Upper lobe of left lung (tissue), 4 donors: ENCODE data around the gene APOL2.

Experiments
- POLR2A ChIP-seq, 4 donors: fragments of 450-650 bp; IDR thresholded peaks; one replicate each; pipeline ENCODE4 v1.5.1; 2016 to 2017; ENCODE audit warnings: antibody characterized with exemption in 4 of 4, mild to moderate bottlenecking in 2 of 4
- POLR2AphosphoS5 ChIP-seq, 2 donors: sonication (generic); formaldehyde crosslinking; IDR thresholded peaks; one replicate each; pipeline ENCODE4 v1.5.1; 2017; ENCODE audit warnings: antibody characterized with exemption in 2 of 2
- TF ChIP-seq, protein P1 (sequence below), 6 experiments: fragments of 450-650 bp in 4 of 6; fragments of 200-600 bp in 2 of 6; sonication (generic) in 2 of 6; IDR thresholded peaks; one replicate each; pipeline ENCODE4 v1.5.1; 2016 to 2019; ENCODE audit warnings: antibody characterized with exemption in 6 of 6

DNA sequence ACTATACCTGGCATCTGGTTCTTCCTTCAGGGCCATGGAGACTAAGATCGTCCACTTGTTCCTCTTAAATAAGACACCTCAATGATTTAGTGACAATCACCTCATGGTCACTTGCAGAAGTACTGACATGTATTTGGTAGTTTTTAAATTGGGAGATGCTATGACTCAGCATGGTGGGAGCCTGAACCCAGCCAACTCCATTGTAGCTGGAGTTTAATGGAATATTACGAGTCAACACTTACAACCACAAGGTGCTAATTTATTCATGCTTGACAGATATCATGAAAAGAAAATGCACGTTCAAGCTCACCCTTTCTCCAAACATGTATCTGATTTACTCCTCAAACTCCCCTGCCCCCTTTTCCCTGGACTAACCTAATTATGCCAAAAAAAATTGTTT lies 62.2 kb downstream of the APOL2 start:
- TF ChIP-seq, protein P1, sequence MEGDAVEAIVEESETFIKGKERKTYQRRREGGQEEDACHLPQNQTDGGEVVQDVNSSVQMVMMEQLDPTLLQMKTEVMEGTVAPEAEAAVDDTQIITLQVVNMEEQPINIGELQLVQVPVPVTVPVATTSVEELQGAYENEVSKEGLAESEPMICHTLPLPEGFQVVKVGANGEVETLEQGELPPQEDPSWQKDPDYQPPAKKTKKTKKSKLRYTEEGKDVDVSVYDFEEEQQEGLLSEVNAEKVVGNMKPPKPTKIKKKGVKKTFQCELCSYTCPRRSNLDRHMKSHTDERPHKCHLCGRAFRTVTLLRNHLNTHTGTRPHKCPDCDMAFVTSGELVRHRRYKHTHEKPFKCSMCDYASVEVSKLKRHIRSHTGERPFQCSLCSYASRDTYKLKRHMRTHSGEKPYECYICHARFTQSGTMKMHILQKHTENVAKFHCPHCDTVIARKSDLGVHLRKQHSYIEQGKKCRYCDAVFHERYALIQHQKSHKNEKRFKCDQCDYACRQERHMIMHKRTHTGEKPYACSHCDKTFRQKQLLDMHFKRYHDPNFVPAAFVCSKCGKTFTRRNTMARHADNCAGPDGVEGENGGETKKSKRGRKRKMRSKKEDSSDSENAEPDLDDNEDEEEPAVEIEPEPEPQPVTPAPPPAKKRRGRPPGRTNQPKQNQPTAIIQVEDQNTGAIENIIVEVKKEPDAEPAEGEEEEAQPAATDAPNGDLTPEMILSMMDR (IDR thresholded peaks at IDR 0.05): no peak
- TF ChIP-seq POLR2A (IDR thresholded peaks at IDR 0.05) (no peak), POLR2AphosphoS5 (IDR thresholded peaks at IDR 0.05) (no peak)
